Hepatocyte (in vitro differentiated cells): ENCODE results near the gene EXD3. TPM values are rescaled to one million over a fixed set of nuclear protein-coding genes. Genes with fewer than 3 reads are reported as not detected.
A peak's percentile ranks its signal among the peaks of the same experiment; 100 is the strongest.

Experiments used
- DNase-seq: peaks from one replicate; pipeline ENCODE4 v3.0.0-alpha.2; 2016; ENCODE audit warnings: low spot score
- H2AFZ ChIP-seq: fragments of 200-600 bp; sonication (generic); 2 replicates; pipeline ENCODE4 v1.6.0; 2016; ENCODE audit warnings: antibody characterized with exemption, mild to moderate bottlenecking
- H3K27ac ChIP-seq: fragments of 200-600 bp; sonication (generic); 2 replicates; pipeline ENCODE4 v1.5.1; 2016; ENCODE audit warnings: mild to moderate bottlenecking
- H3K27me3 ChIP-seq: fragments of 200-600 bp; sonication (generic); 2 replicates; pipeline ENCODE4 v1.6.1; 2016
- H3K36me3 ChIP-seq: fragments of 200-600 bp; sonication (generic); replicated peaks from 2 replicates; pipeline ENCODE4 v1.5.1; 2016; ENCODE audit warnings: low read depth; ENCODE audit not compliant: insufficient read depth
- H3K4me1 ChIP-seq: fragments of 200-600 bp; sonication (generic); 2 replicates; pipeline ENCODE4 v1.5.1; 2016; ENCODE audit warnings: mild to moderate bottlenecking, moderate library complexity; ENCODE audit not compliant: insufficient read depth
- H3K4me2 ChIP-seq: fragments of 200-600 bp; sonication (generic); 2 replicates; pipeline ENCODE4 v1.6.0; 2016
- H3K4me3 ChIP-seq: fragments of 200-600 bp; sonication (generic); 2 replicates; pipeline ENCODE4 v1.5.1; 2016; ENCODE audit warnings: mild to moderate bottlenecking
- H3K79me2 ChIP-seq: fragments of 200-600 bp; sonication (generic); 2 replicates; pipeline ENCODE4 v1.6.0; 2017; ENCODE audit warnings: mild to moderate bottlenecking
- H3K9me2 ChIP-seq: fragments of 200-600 bp; sonication (generic); replicated peaks from 2 replicates; pipeline ENCODE4 v1.6.0; 2017; ENCODE audit warnings: mild to moderate bottlenecking; ENCODE audit not compliant: insufficient read depth
- H3K9me3 ChIP-seq: fragments of 200-600 bp; sonication (generic); 2 replicates; pipeline ENCODE4 v1.5.1; 2016; ENCODE audit warnings: low read depth, mild to moderate bottlenecking
- H4K20me1 ChIP-seq: fragments of 200-600 bp; sonication (generic); 2 replicates; pipeline ENCODE4 v1.6.0; 2016; ENCODE audit warnings: mild to moderate bottlenecking; ENCODE audit not compliant: insufficient read depth, poor library complexity, severe bottlenecking
- EZH2 ChIP-seq: fragments of 200-600 bp; sonication (generic); IDR thresholded peaks from 2 replicates; pipeline ENCODE4 v1.6.1; 2016; ENCODE audit warnings: antibody characterized with exemption, mild to moderate bottlenecking, borderline replicate concordance
- EZH2phosphoT487 ChIP-seq: fragments of 200-600 bp; sonication (generic); IDR thresholded peaks from one replicate; pipeline ENCODE4 v1.6.1; 2018; ENCODE audit warnings: antibody characterized with exemption, mild to moderate bottlenecking, low read depth, moderate library complexity; ENCODE audit not compliant: unreplicated experiment, severe bottlenecking
- WGBS: methylation state at CpG from one replicate; pipeline ENCODE4 v1.1.6; 2016; ENCODE audit warnings: low lambda C conversion rate; ENCODE audit errors: missing lambda C conversion rate; 5-methylcytosine and 5-hydroxymethylcytosine counted together
- polyA plus RNA-seq: library from polyadenylated mRNA; unstranded; fragments of >200 nt; fragmentation: Nextera tagmentation; extraction: Ambion mirVana; gene quantifications from 2 replicates; pipeline ENCODE4 v1.2.1, GENCODE V29; 2016
- total RNA-seq: library from RNA; depleted of rRNA; stranded (reverse); fragments of >200 nt; gene quantifications from 2 replicates; pipeline ENCODE4 v1.2.3, GENCODE V29; 2014
- TF ChIP-seq, protein P1 (sequence below): fragments of 200-600 bp; sonication (generic); IDR thresholded peaks from 2 replicates; pipeline ENCODE4 v1.5.1; 2016; ENCODE audit warnings: antibody characterized with exemption, mild to moderate bottlenecking; ENCODE audit not compliant: poor library complexity

The EXD3 gene
- total and polyA plus RNA-seq, 2 experiments from 2014 or later = 11.8 to 21.6 TPM

DNA sequence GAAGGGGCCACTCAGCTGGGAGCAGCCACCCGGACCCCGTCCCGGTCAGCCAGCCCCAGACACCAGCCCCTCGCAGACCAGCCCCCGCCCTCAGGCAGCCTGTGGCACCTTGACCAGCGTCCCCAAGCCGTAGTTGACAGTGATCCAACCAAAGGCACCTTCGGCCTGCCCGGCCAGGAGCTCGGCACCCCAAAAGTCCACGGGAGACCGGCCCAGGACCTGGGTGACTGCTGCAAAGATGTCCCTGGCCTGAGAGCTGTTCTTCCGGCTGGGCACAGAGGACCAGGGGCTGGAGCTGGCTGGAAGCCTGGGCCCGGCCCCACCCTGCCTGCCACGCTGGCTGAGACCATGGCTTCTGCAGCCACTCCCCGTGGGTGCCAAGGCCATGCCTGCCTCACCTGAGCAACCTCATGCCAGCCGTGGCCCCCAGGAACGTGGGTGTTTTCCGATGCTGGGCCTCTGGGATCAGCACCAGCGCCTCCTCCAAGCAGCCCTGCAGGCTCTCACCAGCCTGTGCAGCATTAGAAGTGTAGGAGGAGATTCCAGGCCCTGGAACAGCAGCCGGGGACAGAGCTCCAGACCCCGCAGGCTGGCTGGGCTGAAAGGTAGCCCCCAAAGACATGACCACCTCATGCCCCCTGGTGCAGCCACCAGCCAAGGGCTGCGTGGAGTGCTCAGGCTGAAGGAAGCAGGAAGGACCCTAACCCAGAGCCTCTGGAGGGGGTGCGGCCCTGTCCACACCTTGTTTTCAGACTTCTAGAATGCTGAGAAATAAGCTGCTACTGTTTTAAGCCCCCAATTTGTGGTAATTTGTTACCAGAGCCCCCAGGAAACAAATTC lies 14.0 kb upstream of the EXD3 start:
- no peak for DNase-seq
- Histone ChIP-seq H2AFZ (no peak overlapping the region), H3K27me3 (no peaks in the 10 kb centered on the region), H3K36me3 (no peaks in the 10 kb centered on the region), H3K9me2 (no peaks in the 10 kb centered on the region), H3K9me3 (no peaks in the 10 kb centered on the region), H3K79me2 (no peaks in the 10 kb centered on the region), H3K4me1 (peaks cover 5% of the 10 kb centered on the region), H3K4me2 (no peak overlapping the region), H4K20me1 (no peaks in the 10 kb centered on the region), H3K27ac (no peak overlapping the region), H3K4me3 (no peak overlapping the region)
- 93% methylated on average over 24 of the region's 24 CpGs for WGBS
- TF ChIP-seq EZH2 = no peak
- no peak for TF ChIP-seq EZH2phosphoT487
- TF ChIP-seq, protein P1, sequence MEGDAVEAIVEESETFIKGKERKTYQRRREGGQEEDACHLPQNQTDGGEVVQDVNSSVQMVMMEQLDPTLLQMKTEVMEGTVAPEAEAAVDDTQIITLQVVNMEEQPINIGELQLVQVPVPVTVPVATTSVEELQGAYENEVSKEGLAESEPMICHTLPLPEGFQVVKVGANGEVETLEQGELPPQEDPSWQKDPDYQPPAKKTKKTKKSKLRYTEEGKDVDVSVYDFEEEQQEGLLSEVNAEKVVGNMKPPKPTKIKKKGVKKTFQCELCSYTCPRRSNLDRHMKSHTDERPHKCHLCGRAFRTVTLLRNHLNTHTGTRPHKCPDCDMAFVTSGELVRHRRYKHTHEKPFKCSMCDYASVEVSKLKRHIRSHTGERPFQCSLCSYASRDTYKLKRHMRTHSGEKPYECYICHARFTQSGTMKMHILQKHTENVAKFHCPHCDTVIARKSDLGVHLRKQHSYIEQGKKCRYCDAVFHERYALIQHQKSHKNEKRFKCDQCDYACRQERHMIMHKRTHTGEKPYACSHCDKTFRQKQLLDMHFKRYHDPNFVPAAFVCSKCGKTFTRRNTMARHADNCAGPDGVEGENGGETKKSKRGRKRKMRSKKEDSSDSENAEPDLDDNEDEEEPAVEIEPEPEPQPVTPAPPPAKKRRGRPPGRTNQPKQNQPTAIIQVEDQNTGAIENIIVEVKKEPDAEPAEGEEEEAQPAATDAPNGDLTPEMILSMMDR = no peak

DNA sequence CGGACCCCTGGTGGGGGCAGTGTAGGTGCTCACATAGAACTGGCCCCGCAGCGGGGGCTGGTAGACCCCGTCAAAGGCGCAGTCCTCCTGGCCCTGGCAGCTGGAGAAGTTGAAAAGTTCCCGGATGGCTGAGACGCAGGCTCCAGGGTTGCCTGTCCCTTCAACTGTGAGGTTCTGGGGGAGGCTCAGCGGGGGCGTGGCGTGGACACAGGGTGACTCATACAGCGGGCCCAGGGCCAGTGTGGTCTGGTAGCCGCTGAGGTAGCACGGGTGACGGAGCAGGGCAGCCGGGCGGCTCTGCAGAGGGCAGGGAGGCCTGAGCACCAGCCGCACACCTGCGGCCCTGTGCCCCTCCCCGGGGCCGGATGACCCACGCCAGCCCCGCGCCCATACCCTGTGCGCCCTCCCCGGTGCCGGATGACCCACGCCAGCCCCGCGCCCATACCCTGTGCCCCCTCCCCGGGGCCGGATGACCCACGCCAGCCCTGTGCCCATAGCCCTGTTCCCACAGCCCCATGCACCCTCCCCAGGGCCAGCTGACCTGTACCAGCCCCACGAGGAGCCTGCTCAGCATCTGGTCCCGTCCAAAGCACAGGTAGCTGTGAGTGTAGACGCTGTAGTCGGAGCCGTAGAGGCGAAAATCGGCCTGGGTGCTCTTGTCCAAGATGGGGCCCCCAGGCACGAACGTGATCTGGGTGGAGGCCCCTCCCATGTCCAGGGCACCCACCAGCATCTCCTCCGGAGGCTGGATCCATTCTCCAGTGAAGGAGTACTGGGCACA lies 13.2 kb upstream of the EXD3 start:
- Histone ChIP-seq H3K27me3 (no peaks in the 10 kb centered on the region), H3K9me3 (no peaks in the 10 kb centered on the region), H3K36me3 (no peaks in the 10 kb centered on the region), H3K79me2 (no peaks in the 10 kb centered on the region), H2AFZ (no peak overlapping the region), H4K20me1 (no peaks in the 10 kb centered on the region), H3K9me2 (no peaks in the 10 kb centered on the region), H3K27ac (peak overlapping the region; percentile 57), H3K4me1 (peaks cover 5% of the 10 kb centered on the region), H3K4me2 (no peak overlapping the region), H3K4me3 (no peak overlapping the region)
- TF ChIP-seq, protein P1 = no peak
- no peak for TF ChIP-seq EZH2
- WGBS = 83% methylated on average over 29 of the region's 42 CpGs
- DNase-seq = peak; percentile 85

DNA sequence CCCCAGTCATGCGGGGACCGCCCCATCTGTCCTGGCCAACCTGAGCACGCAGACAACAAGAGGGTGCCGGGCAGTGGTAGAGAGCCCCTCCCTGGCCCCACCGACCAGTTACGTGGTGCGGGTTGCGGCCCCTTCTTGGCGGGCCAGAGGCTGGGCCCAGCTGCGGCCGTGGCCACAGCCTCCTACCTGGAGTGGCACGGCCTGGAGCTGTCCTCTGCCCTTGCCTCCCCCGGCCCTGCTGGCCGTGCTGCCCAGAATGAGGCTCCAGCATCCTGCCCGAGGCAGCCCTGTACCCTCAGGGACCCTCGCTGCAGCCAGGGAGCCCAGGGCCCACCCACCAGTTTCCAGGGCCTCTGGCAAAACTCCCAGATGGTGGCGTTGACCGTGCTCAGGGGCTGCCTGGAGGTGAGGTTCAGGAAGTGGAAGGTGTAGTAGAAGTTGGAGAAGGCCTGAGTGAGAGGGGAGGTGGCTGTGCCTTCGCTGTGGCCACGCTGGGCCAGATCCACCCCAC lies 12.5 kb upstream of the EXD3 start:
- Histone ChIP-seq H3K4me2 (no peak overlapping the region), H3K79me2 (no peaks in the 10 kb centered on the region), H2AFZ (no peak overlapping the region), H3K27me3 (no peaks in the 10 kb centered on the region), H4K20me1 (no peaks in the 10 kb centered on the region), H3K9me3 (no peaks in the 10 kb centered on the region), H3K36me3 (no peaks in the 10 kb centered on the region), H3K4me1 (peaks cover 5% of the 10 kb centered on the region), H3K4me3 (no peak overlapping the region), H3K27ac (peak overlapping the region; percentile 57), H3K9me2 (no peaks in the 10 kb centered on the region)
- WGBS = 89% methylated on average over 20 of the region's 20 CpGs
- TF ChIP-seq, protein P1 = no peak
- TF ChIP-seq EZH2 (no peak), EZH2phosphoT487 (no peak)
- DNase-seq = no peak
